Kidney tubule cell (primary cell): ENCODE results near the gene ALG1.
"Not testable (repeated sequence)": the region's sequence is repeated elsewhere in the genome, so short reads cannot be mapped to it uniquely, and the experiment has no call there.

Source experiments
- DNase-seq: peaks from one replicate; pipeline ENCODE4 v3.0.0-alpha.2; 2018; ENCODE audit warnings: low spot score

The ALG1 gene

GRCh38 chr16:5071681-5072333, at the start of gene ALG1:
Gene ALG1, plus strand, starts transcription at chr16:5071843. Its CDS starts 7 bp downstream, at chr16:5071850.
- DNase-seq = peak; percentile 87

- DNase-seq = no peak
These were observed 49.1 kb upstream of the ALG1 start for GRCh38 chr16:5022521-5022920.

GRCh38 chr16:5024632-5025031, 47.0 kb upstream of the ALG1 start:
- peak; percentile 73 for DNase-seq

GRCh38 chr16:5025171-5025632, 46.4 kb upstream of the ALG1 start:
- DNase-seq = no peak

GRCh38 chr16:5026664-5027063, 45.0 kb upstream of the ALG1 start:
- no peak for DNase-seq

- no peak for DNase-seq
These were observed 44.6 kb upstream of the ALG1 start for GRCh38 chr16:5027086-5027485.

GRCh38 chr16:5027575-5028235, 43.9 kb upstream of the ALG1 start:
- no peak for DNase-seq

- DNase-seq = no peak
These were observed 42.6 kb upstream of the ALG1 start for GRCh38 chr16:5028950-5029475.

- no peak for DNase-seq
These were observed 41.3 kb upstream of the ALG1 start for GRCh38 chr16:5030251-5030870.

- DNase-seq = peak; percentile 26
These were observed 40.0 kb upstream of the ALG1 start for GRCh38 chr16:5031601-5032000.

- peak; percentile 30 for DNase-seq
These were observed 38.9 kb upstream of the ALG1 start for GRCh38 chr16:5032748-5033167.

- DNase-seq = peak; percentile 81
These were observed 38.1 kb upstream of the ALG1 start, which contains the start of gene NAGPA for GRCh38 chr16:5033256-5034166. Gene NAGPA, minus strand, starts transcription at chr16:5033935. Its CDS starts 21 bp downstream, at chr16:5033914.

GRCh38 chr16:5034167-5034523, 37.5 kb upstream of the ALG1 start:
- no peak for DNase-seq

- DNase-seq = no peak
These were observed 35.8 kb upstream of the ALG1 start for GRCh38 chr16:5035909-5036227.

GRCh38 chr16:5036228-5037156, 35.2 kb upstream of the ALG1 start:
- DNase-seq = no peak

GRCh38 chr16:5040451-5040850, 31.2 kb upstream of the ALG1 start:
- DNase-seq = no peak

- peak; percentile 92 for DNase-seq
These were observed 30.0 kb upstream of the ALG1 start for GRCh38 chr16:5041600-5042133.

- DNase-seq = peak; percentile 21
These were observed 29.0 kb upstream of the ALG1 start for GRCh38 chr16:5042574-5043171.

GRCh38 chr16:5044011-5044540, 27.6 kb upstream of the ALG1 start:
- DNase-seq = no peak

- not testable (repeated sequence) for DNase-seq
These were observed 27.1 kb upstream of the ALG1 start for GRCh38 chr16:5044581-5044980.
